Common myeloid progenitor, CD34-positive (primary cell): ENCODE data around the gene ENTPD2.

ENCODE experiments used
- CTCF ChIA-PET: fragments of 350-600 bp; sonication (Branson Sonifier 250); formaldehyde crosslinking; loops from one replicate; lab custom pipeline; 2021; ENCODE audit warnings: antibody characterized with exemption; lab: Charles Lee
- POLR2A ChIA-PET: fragments of 350-600 bp; sonication (Branson Sonifier 250); formaldehyde crosslinking; loops from one replicate; lab custom pipeline; 2021; ENCODE audit warnings: antibody characterized with exemption; lab: Charles Lee
- DNase-seq, 3 donors: peaks; one replicate each; pipeline versions ENCODE4 v3.0.0 to v3.0.0-alpha.2; 2013
- H3K27ac ChIP-seq, 2 experiments: 1 replicate in 1 of 2; 2 replicates in 1 of 2; pipeline ENCODE4 v1.7.0; 2013; ENCODE audit warnings: inconsistent platforms in 2 of 2, low read length in 2 of 2, mild to moderate bottlenecking in 2 of 2, low read depth in 1 of 2, moderate library complexity in 1 of 2; ENCODE audit not compliant: severe bottlenecking in 2 of 2, insufficient read depth in 1 of 2, poor library complexity in 1 of 2
- H3K27me3 ChIP-seq, 5 experiments: replicated peaks in 2 of 5; 1 replicate in 3 of 5; 2 replicates in 2 of 5; pipeline versions ENCODE4 v1.6.1 to v1.7.0; 2013; ENCODE audit warnings: low read length in 4 of 5, mild to moderate bottlenecking in 2 of 5, moderate library complexity in 2 of 5, inconsistent platforms in 1 of 5; ENCODE audit not compliant: insufficient read depth in 5 of 5, control insufficient read depth in 4 of 5
- H3K36me3 ChIP-seq, 4 experiments: 1 replicate in 2 of 4; 2 replicates in 2 of 4; pipeline versions ENCODE4 v1.6.1 to v1.7.0; 2013; ENCODE audit warnings: low read length in 3 of 4, control low read depth in 1 of 4, mild to moderate bottlenecking in 1 of 4; ENCODE audit not compliant: control insufficient read depth in 4 of 4, insufficient read depth in 4 of 4
- H3K4me1 ChIP-seq, 4 experiments: 1 replicate in 3 of 4; 2 replicates in 1 of 4; pipeline versions ENCODE4 v1.6.1 to v1.7.1; 2013; ENCODE audit warnings: low read length in 3 of 4, mild to moderate bottlenecking in 3 of 4, control low read depth in 1 of 4, inconsistent platforms in 1 of 4, moderate library complexity in 1 of 4; ENCODE audit not compliant: control insufficient read depth in 4 of 4, insufficient read depth in 4 of 4; ENCODE audit errors: control extremely low read depth in 1 of 4
- H3K4me3 ChIP-seq, 7 experiments: 1 replicate in 4 of 7; 2 replicates in 3 of 7; pipeline versions ENCODE4 v1.5.1 to v1.7.0; 2013; ENCODE audit warnings: mild to moderate bottlenecking in 7 of 7, low read length in 6 of 7, moderate library complexity in 6 of 7, inconsistent platforms in 2 of 7, low read depth in 2 of 7, control low read depth in 1 of 7; ENCODE audit not compliant: insufficient read depth in 4 of 7, control insufficient read depth in 1 of 7; ENCODE audit errors: extremely low read depth in 1 of 7
- H3K9me3 ChIP-seq, 5 experiments: 1 replicate in 4 of 5; 2 replicates in 1 of 5; pipeline versions ENCODE4 v1.6.1 to v1.7.1; 2013; ENCODE audit warnings: low read length in 4 of 5, mild to moderate bottlenecking in 2 of 5, inconsistent platforms in 1 of 5, low read depth in 1 of 5, moderate library complexity in 1 of 5; ENCODE audit not compliant: control insufficient read depth in 4 of 5, insufficient read depth in 2 of 5; ENCODE audit errors: control extremely low read depth in 1 of 5
- WGBS: methylation state at CpG from one replicate; pipeline ENCODE4 v1.1.5; 2013; ENCODE audit not compliant: insufficient coverage; 5-methylcytosine and 5-hydroxymethylcytosine counted together

ENTPD2 gene

DNA sequence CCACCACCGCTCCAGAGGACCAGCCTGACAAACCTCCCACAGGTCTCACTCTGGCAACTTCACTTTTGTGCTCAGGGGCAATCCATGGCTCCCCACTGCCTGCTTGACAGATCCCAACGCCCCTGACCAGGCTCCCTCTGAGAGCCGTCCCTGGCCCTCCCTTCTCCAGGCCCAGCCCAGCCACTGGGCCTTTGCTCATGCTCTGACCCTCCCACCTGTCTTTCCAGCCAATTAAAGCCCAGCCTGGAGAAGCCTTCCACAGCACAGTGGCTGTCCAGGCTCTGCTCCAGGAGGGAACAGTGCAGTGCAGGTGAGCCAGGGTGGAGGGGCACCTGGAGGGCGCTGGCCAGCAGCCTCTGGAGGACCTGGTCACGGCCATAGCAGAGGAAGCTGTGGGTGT is 3.3 kb downstream of the ENTPD2 start:
- no peak for DNase-seq
- POLR2A ChIA-PET, result no interaction called here
- peaks cover 0 to 28% (median 24%) of the 10 kb centered on the region in 4 experiments for H3K4me1 ChIP-seq
- CTCF ChIA-PET, result interaction anchor here (3.5 kb wide), 1 partner anchor 18 kb away, joined by 41 read pairs; the partner anchor contains the start of gene SAPCD2
- no peak overlapping the region for H3K27ac ChIP-seq
- 93% methylated on average over 4 of the region's 5 CpGs for WGBS
- no peak overlapping the region for H3K4me3 ChIP-seq
- H3K9me3 ChIP-seq, result no peaks in the 10 kb centered on the region
- no peaks in the 10 kb centered on the region for H3K36me3 ChIP-seq
- peaks cover 0 to 82% (median 26%) of the 10 kb centered on the region in 5 experiments for H3K27me3 ChIP-seq

DNA sequence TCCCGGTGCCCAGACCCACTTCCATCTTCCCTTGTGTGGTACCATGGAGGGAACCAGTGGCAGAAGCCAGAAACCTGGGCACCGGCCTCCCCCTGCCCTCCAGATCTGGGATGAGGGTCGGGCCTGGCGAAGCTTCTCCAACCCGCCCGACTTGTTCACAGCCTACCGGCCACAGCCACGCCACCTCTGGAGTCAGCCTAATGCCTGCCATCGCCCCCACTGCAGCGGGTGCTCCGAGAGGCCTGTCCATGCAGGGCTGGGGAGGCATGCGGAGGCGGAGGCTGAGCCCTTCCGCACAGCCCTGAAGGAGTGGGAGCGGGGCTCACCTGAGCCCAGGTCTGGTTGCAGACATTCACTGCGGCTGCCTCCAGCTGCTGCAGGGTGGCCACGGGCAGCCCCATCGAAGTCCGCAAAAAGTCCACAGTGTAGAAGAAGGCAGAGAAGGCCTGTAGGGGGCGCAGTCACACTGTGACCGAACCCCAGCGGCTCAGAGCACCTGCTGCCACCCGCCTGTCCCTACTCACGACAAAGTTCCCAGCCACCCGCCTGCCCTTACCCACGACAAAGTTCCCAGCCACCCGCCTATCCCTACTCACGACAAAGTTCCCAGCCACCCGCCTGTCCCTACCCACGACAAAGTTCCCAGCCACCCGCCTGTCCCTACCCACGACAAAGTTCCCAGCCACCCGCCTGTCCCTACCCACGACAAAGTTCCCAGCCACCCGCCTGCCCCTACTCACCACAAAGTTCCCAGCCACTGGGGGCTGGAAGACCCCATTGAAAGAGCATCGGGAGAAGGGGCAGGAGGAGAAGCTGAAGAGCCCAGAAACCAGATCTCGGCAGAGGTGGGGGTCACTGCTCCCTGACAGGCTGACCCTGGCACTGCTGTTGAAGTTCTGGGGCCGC is 4.1 kb downstream of the ENTPD2 start:
- Histone ChIP-seq H3K4me1 (peaks cover 0 to 36% (median 32%) of the 10 kb centered on the region in 4 experiments), H3K27me3 (peaks cover 0 to 75% (median 26%) of the 10 kb centered on the region in 5 experiments), H3K27ac (no peak overlapping the region), H3K9me3 (no peaks in the 10 kb centered on the region), H3K36me3 (no peaks in the 10 kb centered on the region), H3K4me3 (no peak overlapping the region)
- DNase-seq, result peak in 2 of 3 donors; percentile 68 to 82
- CTCF ChIA-PET, result interaction anchor here (0.9 to 3.5 kb wide), 5 partner anchors 11 to 21 kb away, joined by 3 to 41 read pairs (median 7); partner anchors contain the start of gene SAPCD2
- POLR2A ChIA-PET, result no interaction called here
- WGBS, result 43% methylated on average over 36 of the region's 38 CpGs

DNA sequence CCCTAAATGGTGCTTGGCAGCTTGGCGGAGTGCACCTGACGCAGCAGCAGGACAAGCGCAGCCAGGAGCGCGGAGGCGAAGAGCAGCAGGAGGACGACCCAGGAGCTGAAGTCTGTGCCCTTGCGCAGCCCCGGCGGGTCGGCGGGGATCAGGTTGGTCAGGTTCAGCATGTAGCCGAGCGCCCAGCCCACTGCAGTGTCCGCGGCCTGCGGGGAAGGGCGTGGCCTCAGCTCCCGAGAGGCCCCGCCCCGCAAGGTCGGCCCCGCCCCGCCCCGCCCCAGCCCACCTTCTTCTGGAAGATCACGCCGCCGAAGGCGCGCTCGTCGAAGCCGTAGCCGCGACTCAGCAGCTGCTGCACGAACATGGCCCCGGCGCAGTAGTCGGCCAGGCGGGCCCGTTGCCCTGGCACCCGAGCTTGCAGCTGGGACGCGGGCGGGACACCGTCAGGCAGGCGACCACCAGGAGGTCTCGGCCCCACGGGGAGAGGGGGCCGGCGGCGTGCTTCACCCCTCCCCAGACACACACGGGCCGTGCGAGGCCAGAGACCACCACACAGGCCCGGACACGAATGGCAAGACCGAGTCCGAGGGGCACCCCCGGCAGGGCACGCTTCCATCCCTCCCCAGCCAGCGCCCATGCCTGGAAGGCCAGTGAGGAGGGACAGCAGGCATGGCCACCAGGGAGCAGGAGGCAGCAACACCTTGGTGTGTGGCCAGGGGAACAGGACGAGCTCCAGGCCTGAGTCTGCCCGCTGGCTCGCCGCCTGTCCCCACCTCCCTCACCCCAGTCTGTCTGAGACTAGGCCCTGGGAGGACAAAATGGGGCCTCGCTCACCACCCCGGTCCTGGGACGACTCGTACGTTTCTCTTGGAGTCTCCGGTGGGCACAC is 5.0 kb downstream of the ENTPD2 start:
- ChIA-PET CTCF (interaction anchor here (0.9 to 3.5 kb wide), 5 partner anchors 11 to 20 kb away, joined by 3 to 41 read pairs (median 7); partner anchors contain the start of gene SAPCD2), POLR2A (no interaction called here)
- H3K4me1 ChIP-seq, result peaks cover 0 to 44% (median 37%) of the 10 kb centered on the region in 4 experiments
- no peaks in the 10 kb centered on the region for H3K36me3 ChIP-seq
- DNase-seq, result no peak
- 37% methylated on average over 53 of the region's 72 CpGs for WGBS
- no peaks in the 10 kb centered on the region for H3K9me3 ChIP-seq
- H3K4me3 ChIP-seq, result no peak overlapping the region
- no peak overlapping the region for H3K27ac ChIP-seq
- peaks cover 0 to 66% (median 26%) of the 10 kb centered on the region in 5 experiments for H3K27me3 ChIP-seq

DNA sequence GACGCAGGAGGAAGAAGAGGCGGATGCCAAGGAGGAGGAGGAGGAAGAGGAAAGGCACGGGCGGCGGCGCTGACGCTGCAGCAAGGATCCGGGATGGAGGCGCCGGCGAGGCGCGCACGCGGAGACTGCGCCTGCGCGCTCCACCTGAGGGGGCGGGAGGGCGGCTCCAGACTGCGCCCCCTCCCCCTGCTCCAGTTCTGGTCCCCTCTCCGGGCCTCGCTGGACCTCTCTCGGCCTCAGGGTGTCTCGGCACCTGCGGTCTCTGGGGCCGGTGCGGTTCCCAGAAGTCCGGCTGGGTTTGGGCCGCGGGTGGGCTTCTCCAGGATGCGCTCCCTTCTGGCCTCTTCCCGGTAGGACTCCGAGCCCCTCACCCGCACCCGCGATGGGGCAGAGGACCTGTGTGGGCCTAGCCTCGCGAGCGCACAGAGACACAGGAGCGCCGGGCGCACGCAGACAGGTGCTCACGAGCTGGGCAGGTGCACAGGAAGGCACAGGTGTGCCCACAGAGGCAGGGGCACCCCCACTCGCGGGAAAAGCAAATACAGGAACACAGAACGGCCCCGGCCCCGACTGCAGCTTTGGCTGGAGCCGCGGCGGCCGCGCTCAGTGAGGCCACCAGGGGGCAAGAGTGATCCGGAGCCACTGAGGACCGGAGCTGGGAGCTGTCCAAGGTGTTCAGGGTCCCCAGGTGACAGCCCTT is 7.6 kb downstream of the ENTPD2 start, which contains the start of gene NPDC1:
NPDC1 (minus strand) TSS at position 90 of the 700 bp plus-strand sequence. CDS start 188 bp downstream, outside the sequence.
- DNase-seq, result peak; percentile 72 to 86 (median 86)
- Histone ChIP-seq H3K4me3 (peak within 1 kb of the TSS; percentile 51 to 85 (median 73)), H3K27me3 (peaks cover 0 to 39% (median 12%) of the 10 kb centered on the region in 5 experiments), H3K9me3 (no peaks in the 10 kb centered on the region), H3K4me1 (peaks cover 0 to 50% (median 45%) of the 10 kb centered on the region in 4 experiments), H3K36me3 (peaks cover 0 to 10% (median 3%) of the 10 kb centered on the region in 4 experiments), H3K27ac (no peak within 1 kb of the TSS)
- ChIA-PET POLR2A (interaction anchor here (0.8 to 1.6 kb wide), 2 partner anchors 11 to 246 kb away, joined by 3 to 4 read pairs; no protein-coding TSS in a partner anchor), CTCF (interaction anchor here (0.7 to 2.2 kb wide), 17 partner anchors 8 to 252 kb away, joined by 3 to 48 read pairs (median 6); partner anchors contain the start of genes CCDC183 and SAPCD2)
- WGBS, result under 1% methylated on average over 49 of the region's 57 CpGs

DNA sequence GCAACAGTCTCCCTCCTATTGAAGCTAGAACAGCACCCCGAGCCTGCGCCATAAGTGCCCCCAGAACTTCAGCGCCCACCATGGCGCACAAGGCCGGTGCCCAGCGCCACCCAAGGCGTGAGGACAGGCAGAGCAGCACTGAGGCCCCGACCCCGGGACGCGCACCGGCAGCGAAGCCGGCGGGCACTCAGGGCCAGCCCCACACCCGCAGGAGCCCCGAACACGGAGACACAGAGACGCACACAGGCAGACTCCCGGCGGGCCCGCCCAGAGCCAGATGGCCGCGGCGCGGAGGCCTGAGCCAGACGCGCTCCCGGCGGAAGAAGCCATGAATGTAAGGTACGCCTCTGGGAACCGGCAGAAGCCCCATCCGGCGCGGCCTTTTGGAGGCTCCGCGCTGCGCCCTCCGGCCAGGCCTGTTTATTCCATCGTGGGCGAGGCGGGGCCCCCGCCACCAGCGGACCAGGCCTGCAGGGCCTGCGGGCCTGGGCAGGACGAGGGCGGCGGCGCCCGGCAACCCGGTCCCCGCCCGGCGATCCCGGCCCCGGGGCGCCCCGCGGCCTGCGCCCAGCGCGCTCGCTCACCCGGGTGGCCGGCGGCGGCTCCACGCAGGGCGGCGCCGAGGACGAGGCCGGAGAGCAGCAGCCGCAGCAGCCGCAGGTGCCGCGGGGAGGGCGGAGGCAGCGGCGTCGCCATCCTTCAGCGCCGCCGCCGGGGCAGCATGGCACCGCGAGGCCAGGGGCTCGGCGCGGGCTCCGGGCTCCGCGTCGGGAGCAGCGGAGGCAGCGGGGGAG is 8.4 kb downstream of the ENTPD2 start:
- ChIA-PET CTCF (interaction anchor here (0.7 to 2.6 kb wide), 7 partner anchors 8 to 70 kb away, joined by 3 to 48 read pairs (median 12); partner anchors contain the start of gene SAPCD2), POLR2A (interaction anchor here (1.3 to 1.6 kb wide), 2 partner anchors 11 to 16 kb away, joined by 3 to 4 read pairs; no protein-coding TSS in a partner anchor)
- peak in 1 of 3 donors; percentile 44 for DNase-seq
- H3K4me3 ChIP-seq, result peak overlapping the region; percentile 51 to 85 (median 73)
- no peaks in the 10 kb centered on the region for H3K9me3 ChIP-seq
- peaks cover 0 to 53% (median 48%) of the 10 kb centered on the region in 4 experiments for H3K4me1 ChIP-seq
- WGBS, result 1% methylated on average over 81 of the region's 96 CpGs
- no peak overlapping the region for H3K27ac ChIP-seq
- H3K36me3 ChIP-seq, result peaks cover 0 to 18% (median 8%) of the 10 kb centered on the region in 4 experiments
- H3K27me3 ChIP-seq, result peaks cover 0 to 32% (median 9%) of the 10 kb centered on the region in 5 experiments
